ENCODE results near the gene STK24. TPM values are rescaled to one million over a fixed set of nuclear protein-coding genes. Genes with fewer than 3 reads are reported as not detected.

Gene STK24
- total and polyA plus RNA-seq, 2 of the 8 experiments (the other 6 are each of a cell fraction or from before 2014, with no cell fraction given) = 62.8 to 143 TPM

- H4K91ac ChIP-seq (replicated peaks; ENCODE audit: insufficient read length, low read length) = no peak overlapping the region
- no peak for FAIRE-seq
- H2BK5ac ChIP-seq (ENCODE audit: low read depth, low read length) = no peak overlapping the region
- no peak overlapping the region for H2BK20ac ChIP-seq (ENCODE audit: low read length)
- no peak overlapping the region for H3K4me2 ChIP-seq (ENCODE audit: insufficient read depth in 1 of 2, low read depth in 2 of 2, low read length in 2 of 2)
- peaks cover 34% of the 10 kb centered on the region for H3K79me1 ChIP-seq (ENCODE audit: low read depth, low read length)
- no peak overlapping the region for H3K27ac ChIP-seq (ENCODE audit: low read depth, low read length)
- no peak overlapping the region for H2BK120ac ChIP-seq (replicated peaks; ENCODE audit: low read depth, low read length)
- H4K5ac ChIP-seq (ENCODE audit: insufficient read length, low read depth, low read length) = no peak overlapping the region
- H2BK12ac ChIP-seq (ENCODE audit: low read depth, low read length) = no peak overlapping the region
- no peaks in the 10 kb centered on the region; the same call in 1 of the 2 replicates for H3K23me2 ChIP-seq (ENCODE audit: low read depth, low read length)
- H4K20me1 ChIP-seq (replicated peaks in 1 of 2; ENCODE audit: control insufficient read depth in 1 of 2, insufficient read depth in 2 of 2, low read length in 2 of 2) = peaks cover 28 to 53% of the 10 kb centered on the region in 2 experiments
- H2AK5ac ChIP-seq (ENCODE audit: low read depth, low read length) = no peak overlapping the region
- no peak overlapping the region for H3K56ac ChIP-seq (replicated peaks; ENCODE audit: insufficient read length, low read depth, low read length)
- no peak overlapping the region for H3K14ac ChIP-seq (ENCODE audit: insufficient read length)
- H3K36me3 ChIP-seq (ENCODE audit: control insufficient read depth in 2 of 4, insufficient read depth in 4 of 4, low read length in 3 of 4) = no peaks in the 10 kb centered on the region; a peak in 1 of 8 replicates
- peaks cover 1 to 8% (median 2%) of the 10 kb centered on the region in 4 experiments; a peak in 6 of 7 replicates for H3K4me1 ChIP-seq (replicated peaks in 1 of 4; ENCODE audit: control insufficient read depth in 3 of 4, insufficient read depth in 4 of 4, low read length in 3 of 4)
- H3K9me3 ChIP-seq (ENCODE audit: insufficient read depth in 2 of 2, low read depth in 1 of 2, low read length in 1 of 2) = no peaks in the 10 kb centered on the region
- H3K27me3 ChIP-seq (replicated peaks in 1 of 4; ENCODE audit: control insufficient read depth in 3 of 4, extremely low read depth in 1 of 4, insufficient read depth in 3 of 4, low read length in 3 of 4) = no peaks in the 10 kb centered on the region
- H3K18ac ChIP-seq (ENCODE audit: extremely low read depth, low read length) = no peak overlapping the region
- no peak for TF ChIP-seq KDM5A (IDR thresholded peaks at IDR 0.05; ENCODE audit: low read length)
- DNase-seq (ENCODE audit: low read depth in 1 of 2, low spot score in 2 of 2) = no peak
- no peak overlapping the region for H2AFZ ChIP-seq (ENCODE audit: low read length)
- H3K79me2 ChIP-seq (ENCODE audit: control insufficient read depth in 1 of 2, insufficient read depth in 2 of 2, low read length in 2 of 2) = peaks cover 29 to 99% of the 10 kb centered on the region in 2 experiments
- H3K9ac ChIP-seq (replicated peaks in 1 of 4; ENCODE audit: extremely low read depth in 1 of 4, low read depth in 3 of 4, low read length in 3 of 4) = no peak overlapping the region
- ChIA-PET POLR2A (ENCODE audit: partially characterized antibody) (interaction anchor here (0.5 to 1.7 kb wide), 6 partner anchors 16 to 557 kb away, joined by 3 to 5 read pairs (median 3); no protein-coding TSS in a partner anchor), CTCF (ENCODE audit: partially characterized antibody) (interaction anchor here (0.8 to 8.2 kb wide), 6 partner anchors 7 to 64 kb away, joined by 3 to 47 read pairs (median 3); no protein-coding TSS in a partner anchor)
- no peak overlapping the region for H3K4me3 ChIP-seq (ENCODE audit: extremely low read depth in 1 of 4, insufficient read depth in 2 of 4, low read depth in 3 of 4, low read length in 4 of 4)
- H2BK15ac ChIP-seq (ENCODE audit: low read length) = no peak overlapping the region
- H3K4ac ChIP-seq (replicated peaks; ENCODE audit: insufficient read length, low read depth, low read length) = no peak overlapping the region
- H4K8ac ChIP-seq (ENCODE audit: extremely low read depth, insufficient read depth, low read length) = no peak overlapping the region
- H3K23ac ChIP-seq (ENCODE audit: insufficient read length) = no peak overlapping the region
- 92% methylated on average over 13 of the region's 13 CpGs; no CpG with 5 or more reads in 1 of the 2 experiments for WGBS, 2 experiments (ENCODE audit: extremely low coverage in 1 of 2, insufficient coverage in 1 of 2, insufficient read length in 1 of 2, insufficient replicate concordance in 2 of 2, low coverage in 1 of 2, low lambda C conversion rate in 2 of 2, missing lambda C conversion rate in 1 of 2)
These were observed 41.2 kb downstream of the STK24 start for GRCh38 chr13:98535501-98536354.
